ENCODE data around the gene DUOX1. TPM values are rescaled to one million over a fixed set of nuclear protein-coding genes. Genes with fewer than 3 reads are reported as not detected.
A peak's percentile ranks its signal among the peaks of the same experiment; 100 is the strongest.

The DUOX1 gene
- polyA plus RNA-seq, 3 donors, result 0.22 TPM; not detected in 2

GRCh38 chr15:45116482-45117307, 13.1 kb upstream of the DUOX1 start:
- Mint-ChIP-seq H3K27ac (no peak overlapping the region), H3K36me3 (peaks cover 0 to 10% of the 10 kb centered on the region in 2 donors), H3K9me3 (peaks cover 0 to 25% (median 14%) of the 10 kb centered on the region in 7 donors), H3K4me1 (peaks cover 48% of the 10 kb centered on the region), H3K4me3 (peak overlapping the region in 1 of 2 donors; percentile 94), H3K27me3 (ENCODE audit: low read depth in 3 of 3) (peaks cover 65 to 76% (median 71%) of the 10 kb centered on the region in 3 donors)
- no peak overlapping the region for H3K4me2 ChIP-seq (replicated peaks; ENCODE audit: extremely low read depth, low read length, poor library complexity, severe bottlenecking)
- WGBS (ENCODE audit: insufficient coverage), result 4% methylated on average over 65 of the region's 65 CpGs
- no peak overlapping the region for H3K4me3 ChIP-seq (replicated peaks in 1 of 3; ENCODE audit: low read depth in 2 of 3, low read length in 3 of 3)
- no peaks in the 10 kb centered on the region for H3K79me2 ChIP-seq (ENCODE audit: insufficient read depth, low read length)
- H2AFZ ChIP-seq (ENCODE audit: insufficient read depth, low read depth, low read length, poor library complexity, severe bottlenecking), result no peak overlapping the region
- H3K27ac ChIP-seq (ENCODE audit: low read depth in 1 of 2, low read length in 2 of 2), result no peak overlapping the region
- TF ChIP-seq CTCF (IDR thresholded peaks at IDR 0.05), result no peak
- no peaks in the 10 kb centered on the region for H4K20me1 ChIP-seq (ENCODE audit: insufficient read depth, low read length)
- peaks cover 28 to 40% of the 10 kb centered on the region in 2 donors for H3K4me1 ChIP-seq (ENCODE audit: control insufficient read depth in 1 of 2, insufficient read depth in 2 of 2, low read length in 2 of 2)
- H3K9ac ChIP-seq (ENCODE audit: insufficient read depth, low read length, poor library complexity, severe bottlenecking), result peak overlapping the region; percentile 12
- no peaks in the 10 kb centered on the region for H3K36me3 ChIP-seq (replicated peaks in 1 of 2; ENCODE audit: control insufficient read depth in 1 of 2, insufficient read depth in 2 of 2, low read length in 2 of 2)
- intact Hi-C loops (cut with micrococcal nuclease), result no loop called here
- peaks cover 5 to 54% of the 10 kb centered on the region in 2 donors for H3K9me3 ChIP-seq (replicated peaks in 1 of 2; ENCODE audit: control insufficient read depth in 1 of 2, insufficient read depth in 1 of 2, low read length in 2 of 2)
- peaks cover 56 to 64% of the 10 kb centered on the region in 2 donors for H3K27me3 ChIP-seq (ENCODE audit: control insufficient read depth in 2 of 2, insufficient read depth in 2 of 2, low read length in 2 of 2)
- DNase-seq, result no peak

- Histone ChIP-seq H3K9ac (ENCODE audit: insufficient read depth, low read length, poor library complexity, severe bottlenecking) (peak overlapping the region; percentile 12), H3K9me3 (replicated peaks in 1 of 2; ENCODE audit: control insufficient read depth in 1 of 2, insufficient read depth in 1 of 2, low read length in 2 of 2) (peaks cover 5 to 50% of the 10 kb centered on the region in 2 donors), H4K20me1 (ENCODE audit: insufficient read depth, low read length) (no peaks in the 10 kb centered on the region), H3K4me3 (replicated peaks in 1 of 3; ENCODE audit: low read depth in 2 of 3, low read length in 3 of 3) (peak overlapping the region in 1 of 3 experiments; percentile 54), H3K79me2 (ENCODE audit: insufficient read depth, low read length) (no peaks in the 10 kb centered on the region), H3K36me3 (replicated peaks in 1 of 2; ENCODE audit: control insufficient read depth in 1 of 2, insufficient read depth in 2 of 2, low read length in 2 of 2) (no peaks in the 10 kb centered on the region), H2AFZ (ENCODE audit: insufficient read depth, low read depth, low read length, poor library complexity, severe bottlenecking) (peak overlapping the region; percentile 53), H3K4me2 (replicated peaks; ENCODE audit: extremely low read depth, low read length, poor library complexity, severe bottlenecking) (peak overlapping the region; percentile 67), H3K27ac (ENCODE audit: low read depth in 1 of 2, low read length in 2 of 2) (no peak overlapping the region), H3K4me1 (ENCODE audit: control insufficient read depth in 1 of 2, insufficient read depth in 2 of 2, low read length in 2 of 2) (peaks cover 20 to 38% of the 10 kb centered on the region in 2 donors), H3K27me3 (ENCODE audit: control insufficient read depth in 2 of 2, insufficient read depth in 2 of 2, low read length in 2 of 2) (peaks cover 49 to 55% of the 10 kb centered on the region in 2 donors)
- 21% methylated on average over 28 of the region's 33 CpGs for WGBS (ENCODE audit: insufficient coverage)
- H3K4me3 Mint-ChIP-seq, result peak overlapping the region; percentile 68 to 94
- H3K36me3 Mint-ChIP-seq, result peaks cover 0 to 10% of the 10 kb centered on the region in 2 donors
- H3K27ac Mint-ChIP-seq, result no peak overlapping the region
- H3K4me1 Mint-ChIP-seq, result peaks cover 44% of the 10 kb centered on the region
- no peak for DNase-seq
- H3K27me3 Mint-ChIP-seq (ENCODE audit: low read depth in 3 of 3), result peaks cover 57 to 75% (median 66%) of the 10 kb centered on the region in 3 donors
- intact Hi-C loops (cut with micrococcal nuclease), result no loop called here
- TF ChIP-seq CTCF (IDR thresholded peaks at IDR 0.05), result no peak
- H3K9me3 Mint-ChIP-seq, result peaks cover 0 to 18% (median 7%) of the 10 kb centered on the region in 7 donors
These were observed 12.3 kb upstream of the DUOX1 start for GRCh38 chr15:45117308-45118130.

Measured in CD14-positive monocyte (primary cell).